HG03520 (cell line): Measurements from ENCODE around the gene LHFPL6.

Experiments
- ATAC-seq: cut with Tn5 transposase; IDR thresholded peaks from one replicate; pipeline ENCODE4 v1.9.1; 2021; ENCODE audit warnings: mild to moderate bottlenecking, moderate library complexity; ENCODE audit not compliant: unreplicated experiment

Gene LHFPL6

DNA sequence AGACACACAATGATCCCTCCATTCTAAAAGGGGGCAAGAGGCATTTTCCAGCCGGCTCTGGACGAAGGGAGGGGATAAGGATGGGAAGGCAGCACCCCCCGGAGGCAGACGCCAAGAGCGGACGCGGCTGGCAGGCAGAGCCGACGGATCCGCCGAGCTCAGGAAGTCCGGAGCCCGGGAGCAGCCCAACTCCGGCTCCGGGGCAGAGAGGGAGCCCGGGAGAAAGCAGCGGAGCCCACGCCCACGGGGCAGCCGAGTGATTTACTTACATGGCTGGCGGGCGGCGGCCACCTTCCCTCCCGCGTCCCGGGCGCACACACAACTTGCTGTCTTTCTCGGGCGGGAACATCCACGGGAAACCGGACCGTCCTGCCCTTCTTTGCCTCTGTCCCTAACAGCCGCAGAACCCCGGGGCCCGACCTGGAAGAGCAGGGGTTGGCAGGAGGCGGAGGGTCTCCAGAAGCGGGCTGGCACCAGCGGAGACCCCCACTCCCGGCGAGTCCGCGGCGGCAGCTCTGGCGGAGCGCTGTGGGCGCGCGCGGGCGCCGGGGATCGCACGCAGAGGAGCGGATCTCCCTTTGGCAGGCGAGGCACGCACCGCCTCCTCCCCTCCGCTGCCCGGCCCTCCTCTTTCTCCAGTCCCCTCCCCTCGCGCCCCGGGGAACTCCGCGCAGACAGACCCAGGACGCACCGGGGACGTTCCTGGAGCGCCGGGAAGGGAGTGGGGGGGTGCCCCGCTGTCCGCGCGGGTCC lies at the start of gene LHFPL6:
TSS of gene LHFPL6 (minus strand) at position 580 of the 753 bp plus-strand sequence.
- ATAC-seq = peak; percentile 92

DNA sequence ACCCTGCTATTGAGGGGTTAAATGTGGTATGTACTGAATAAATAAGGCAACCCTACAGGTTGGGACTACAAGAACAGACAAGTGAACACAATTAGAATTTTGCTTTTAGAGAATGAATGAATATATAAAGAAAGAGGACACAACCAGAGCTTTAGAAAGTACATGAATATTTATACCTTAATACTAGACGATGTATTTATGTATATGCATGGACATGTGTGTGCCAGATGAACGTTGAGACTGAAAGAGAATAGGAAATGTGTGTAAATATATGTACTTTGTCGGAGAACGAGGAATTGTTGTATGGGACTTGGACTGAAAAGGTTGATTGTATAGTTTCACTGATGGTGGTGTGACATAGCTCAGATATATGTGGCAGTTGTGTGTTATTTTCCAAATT lies 43.1 kb upstream of the LHFPL6 start:
- ATAC-seq = no peak

DNA sequence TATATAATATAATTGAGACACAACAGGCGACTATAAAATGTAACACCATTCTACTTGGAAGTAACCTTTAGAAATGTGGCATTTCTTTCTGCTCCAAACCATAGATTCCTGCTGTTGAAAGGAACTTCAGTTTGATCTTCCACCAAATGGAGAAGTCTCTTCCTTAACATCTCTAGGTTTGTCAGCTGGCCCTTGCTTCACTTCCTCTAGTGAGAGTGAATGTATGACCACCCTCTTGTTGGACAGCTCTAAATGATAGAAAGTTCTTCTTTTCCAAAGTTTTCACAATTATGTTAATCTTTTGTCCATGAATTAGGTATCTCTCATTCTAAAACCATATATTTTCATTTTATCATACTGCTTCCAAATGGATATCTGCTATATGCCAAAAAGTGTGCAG lies 38.7 kb upstream of the LHFPL6 start:
- ATAC-seq = no peak

DNA sequence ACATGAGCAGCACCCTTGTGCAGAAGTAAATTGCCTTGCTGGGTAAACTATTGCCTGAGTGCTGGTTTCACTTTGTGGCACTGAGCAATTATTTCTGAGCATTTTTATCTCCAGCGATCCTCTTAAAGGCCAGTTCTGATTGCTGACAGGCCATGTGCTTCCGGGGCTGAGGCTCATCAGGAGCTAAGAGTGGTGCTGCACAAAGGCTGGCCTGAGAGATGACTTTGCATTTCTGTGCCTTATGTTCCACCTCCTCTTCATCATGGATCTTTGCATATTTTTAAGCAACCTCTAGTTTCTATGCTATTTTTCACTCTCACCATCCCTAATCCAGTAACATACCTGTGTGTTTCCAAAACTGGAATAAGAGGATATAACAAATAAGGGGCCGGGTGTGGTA lies 34.9 kb upstream of the LHFPL6 start:
- no peak for ATAC-seq

DNA sequence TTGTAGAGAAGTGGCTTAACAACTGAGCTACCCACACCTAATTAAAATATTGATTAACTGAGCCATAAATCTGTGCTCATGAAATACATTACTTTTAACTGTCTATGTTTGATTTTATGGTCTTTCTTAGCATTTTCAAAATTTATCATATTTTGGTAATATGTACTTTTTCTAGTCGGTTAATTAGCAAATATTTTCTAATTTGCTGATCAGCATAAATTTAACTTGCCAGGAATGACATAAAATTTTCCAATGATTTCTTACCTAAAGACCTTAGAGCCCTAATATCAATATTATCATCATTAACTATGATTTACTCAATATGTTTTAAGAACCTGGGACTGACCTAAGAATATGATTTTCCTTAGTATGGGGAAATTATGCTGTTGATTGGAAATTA lies 32.6 kb upstream of the LHFPL6 start:
- ATAC-seq = no peak

DNA sequence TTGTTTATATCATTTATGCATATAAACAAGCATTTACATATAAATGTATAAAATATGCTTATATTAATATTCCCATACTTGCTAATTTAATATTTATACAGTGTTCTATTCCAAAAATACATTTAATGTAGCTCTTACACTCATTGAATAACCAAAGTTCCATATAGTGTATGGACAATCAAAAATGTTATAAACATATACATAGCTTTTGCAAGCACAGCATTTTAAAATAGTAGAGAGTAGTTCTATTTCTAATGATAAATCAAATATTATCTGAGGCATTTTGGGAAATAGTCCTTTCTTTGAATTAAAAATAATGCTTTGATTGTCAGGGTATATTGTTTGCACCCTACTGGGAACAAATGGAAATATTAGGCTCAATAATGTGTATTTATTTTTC lies 30.0 kb upstream of the LHFPL6 start:
- no peak for ATAC-seq

DNA sequence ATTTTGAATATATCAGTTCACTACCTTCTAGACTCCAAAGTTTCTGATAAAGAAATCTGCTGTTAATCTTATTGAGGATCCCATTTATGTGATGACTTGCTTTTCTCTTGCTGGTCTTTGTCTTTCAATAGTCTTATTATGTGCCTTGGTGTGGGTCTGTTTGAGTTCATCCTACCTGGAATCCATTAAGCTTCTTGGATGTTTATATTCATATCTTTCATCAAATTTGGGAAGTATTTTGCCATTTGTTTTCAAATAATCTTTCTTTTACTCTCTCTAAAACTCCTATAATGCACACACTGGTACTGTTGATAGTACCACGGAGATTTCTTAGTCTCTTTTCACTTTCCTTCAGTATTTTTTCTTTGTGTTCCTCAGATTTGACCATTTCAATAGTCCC lies 28.3 kb upstream of the LHFPL6 start:
- ATAC-seq = no peak

DNA sequence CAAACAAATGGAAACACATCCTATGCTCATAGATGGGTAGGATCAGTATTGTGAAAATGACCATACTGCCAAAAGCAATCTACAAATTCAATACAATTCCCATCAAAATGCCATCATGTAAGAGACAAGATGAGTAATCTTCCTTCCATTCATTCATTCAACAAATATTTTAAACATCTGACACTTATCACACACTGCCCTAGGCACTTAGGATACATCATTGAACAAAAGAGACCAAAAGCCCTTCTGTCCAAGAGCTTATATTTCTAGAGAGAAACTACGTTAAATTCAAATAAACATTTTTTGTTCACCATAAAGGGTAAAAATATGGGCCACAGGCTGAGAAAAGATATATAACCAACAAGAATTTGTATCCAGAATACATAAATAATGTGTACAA lies 20.5 kb upstream of the LHFPL6 start:
- ATAC-seq = no peak

DNA sequence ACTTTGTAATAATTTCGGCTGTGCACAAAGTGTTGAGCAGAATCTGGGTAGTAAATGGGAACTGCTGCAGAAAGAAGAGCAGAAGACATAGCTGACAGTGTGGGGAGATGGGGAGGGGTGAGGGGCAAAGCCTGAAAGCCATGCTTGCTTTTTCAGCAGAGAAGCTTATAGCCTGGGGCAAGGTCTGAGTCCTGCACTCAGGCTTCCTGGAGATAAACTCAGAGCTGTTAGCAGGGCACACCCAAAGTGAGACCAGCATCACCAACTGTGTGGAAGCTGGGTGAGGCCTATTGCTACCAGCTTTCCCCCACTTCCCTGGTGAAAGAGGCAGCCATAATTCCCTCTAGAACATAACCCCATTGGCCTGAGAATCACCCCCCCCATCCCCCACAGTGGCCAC lies 15.6 kb upstream of the LHFPL6 start:
- ATAC-seq = no peak

DNA sequence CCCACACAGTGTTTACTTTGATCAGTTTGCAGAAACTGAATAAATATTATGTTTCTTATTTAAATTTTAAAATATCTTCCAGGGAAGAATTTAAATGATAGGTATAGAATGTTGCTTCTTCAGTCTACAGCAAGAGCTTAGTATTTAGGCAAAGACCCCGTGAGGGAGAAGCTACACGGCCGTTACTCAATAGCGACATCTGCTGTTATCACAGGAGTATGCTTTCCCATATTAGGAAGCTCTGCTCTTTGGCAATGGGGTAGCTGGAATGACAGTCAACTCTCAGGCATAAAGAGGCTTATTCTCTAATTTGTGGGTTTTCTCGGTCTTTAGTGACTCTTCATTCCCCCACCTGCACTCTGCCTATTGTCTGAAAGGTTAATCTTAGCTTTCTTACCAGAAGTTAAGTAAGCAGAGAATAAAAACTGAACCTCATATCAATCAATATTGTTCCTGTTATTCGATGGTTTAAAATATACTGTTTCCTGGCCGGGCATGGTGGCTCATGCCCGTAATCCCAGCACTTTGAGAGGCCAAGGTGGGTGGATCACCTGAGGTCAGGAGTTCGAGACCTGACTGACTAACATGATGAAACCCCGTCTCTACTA lies 13.2 kb upstream of the LHFPL6 start:
- no peak for ATAC-seq

DNA sequence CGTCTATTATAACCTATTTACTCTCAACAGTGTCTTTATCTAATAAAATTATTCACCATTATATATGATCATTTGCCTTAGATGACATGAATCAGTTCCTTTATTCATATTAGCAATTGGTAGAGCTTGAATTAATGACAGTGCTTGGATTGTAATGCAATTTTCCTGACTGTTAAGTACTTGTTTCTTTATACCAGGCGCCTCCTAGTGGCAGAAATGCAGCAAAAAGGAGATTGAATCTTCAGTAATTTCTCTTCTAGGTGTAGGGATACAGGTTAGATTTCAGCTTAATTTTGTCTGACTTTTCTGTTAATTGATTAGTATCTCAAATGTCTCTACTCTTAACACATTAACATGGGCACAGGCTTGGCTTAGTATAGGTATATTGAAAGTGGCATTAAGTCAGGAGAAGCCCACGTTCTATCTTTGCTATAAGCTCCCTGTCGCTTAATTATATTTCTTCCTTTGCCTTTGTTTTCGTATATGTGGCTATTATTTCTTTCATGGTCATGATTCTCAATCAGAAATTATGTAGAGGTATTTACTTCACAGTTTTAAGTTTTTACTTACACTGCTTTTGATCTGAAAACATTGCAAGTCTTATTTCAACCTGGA lies 9.1 kb upstream of the LHFPL6 start:
- no peak for ATAC-seq

DNA sequence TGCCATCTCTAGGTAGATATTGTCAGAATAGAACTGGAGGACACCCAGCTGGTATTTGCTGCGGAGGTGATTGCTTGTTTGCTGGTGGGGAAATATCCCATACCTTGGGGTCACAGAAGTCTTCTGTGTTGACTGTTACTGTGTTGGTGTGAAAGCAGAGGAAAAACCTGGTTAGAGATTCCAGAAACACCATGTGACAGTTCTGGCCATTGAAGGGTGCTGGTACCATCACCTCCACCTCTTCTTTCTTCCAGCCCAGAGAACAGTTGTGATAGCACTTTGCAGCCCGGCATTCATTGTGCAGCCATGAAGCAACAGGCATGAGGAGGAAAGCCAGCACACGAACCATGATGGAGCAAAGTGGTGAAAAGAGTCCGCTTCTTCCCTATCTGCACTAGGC lies 4.9 kb upstream of the LHFPL6 start:
- ATAC-seq = no peak

DNA sequence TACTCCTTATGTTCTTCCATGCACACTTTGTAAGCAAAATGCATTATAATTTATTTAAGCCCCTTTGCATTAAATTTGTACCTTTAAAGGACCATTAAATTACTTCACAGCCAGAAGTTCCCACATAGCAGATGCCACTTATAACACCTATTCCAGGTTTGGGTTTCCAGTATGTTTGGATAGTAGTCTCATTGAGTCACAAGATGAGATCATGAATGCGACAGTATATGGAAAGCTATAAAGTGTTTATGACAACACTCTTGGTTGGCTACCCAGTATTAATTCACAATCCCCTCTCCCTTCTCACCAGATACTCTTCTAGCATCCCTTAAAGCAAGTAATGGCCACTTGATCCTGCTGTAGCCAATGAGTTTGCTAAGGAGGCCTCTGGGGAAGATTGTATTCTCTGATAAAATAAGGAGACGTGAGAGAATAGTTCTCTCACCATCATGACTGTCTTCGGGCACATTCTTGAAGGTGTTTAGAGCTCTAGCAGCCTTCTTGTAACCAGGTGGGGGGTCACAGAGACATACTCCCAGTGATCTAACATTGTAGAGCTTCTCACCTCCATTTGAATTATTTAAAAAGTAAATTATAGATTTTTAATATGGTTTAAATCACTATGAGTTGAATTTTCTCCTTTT lies 2.8 kb upstream of the LHFPL6 start:
- no peak for ATAC-seq

DNA sequence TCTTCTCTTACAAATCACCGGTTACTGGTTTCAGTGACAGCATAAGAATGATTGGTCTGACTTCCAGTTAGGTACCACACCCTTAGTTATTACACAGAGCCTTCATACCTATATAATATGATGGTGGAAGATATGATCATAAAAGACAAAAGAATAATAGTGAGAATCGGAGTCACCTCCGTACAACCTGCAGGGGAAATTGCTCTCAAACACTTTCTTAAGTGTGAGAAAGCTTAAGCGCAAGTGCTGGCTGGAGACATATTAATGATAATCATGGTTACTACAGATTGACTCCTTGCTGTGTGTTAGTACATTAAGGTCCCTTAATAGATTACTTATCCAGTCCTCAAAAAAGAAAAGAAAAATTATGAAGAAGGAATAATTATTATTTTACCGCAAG lies 1.8 kb upstream of the LHFPL6 start:
- no peak for ATAC-seq

DNA sequence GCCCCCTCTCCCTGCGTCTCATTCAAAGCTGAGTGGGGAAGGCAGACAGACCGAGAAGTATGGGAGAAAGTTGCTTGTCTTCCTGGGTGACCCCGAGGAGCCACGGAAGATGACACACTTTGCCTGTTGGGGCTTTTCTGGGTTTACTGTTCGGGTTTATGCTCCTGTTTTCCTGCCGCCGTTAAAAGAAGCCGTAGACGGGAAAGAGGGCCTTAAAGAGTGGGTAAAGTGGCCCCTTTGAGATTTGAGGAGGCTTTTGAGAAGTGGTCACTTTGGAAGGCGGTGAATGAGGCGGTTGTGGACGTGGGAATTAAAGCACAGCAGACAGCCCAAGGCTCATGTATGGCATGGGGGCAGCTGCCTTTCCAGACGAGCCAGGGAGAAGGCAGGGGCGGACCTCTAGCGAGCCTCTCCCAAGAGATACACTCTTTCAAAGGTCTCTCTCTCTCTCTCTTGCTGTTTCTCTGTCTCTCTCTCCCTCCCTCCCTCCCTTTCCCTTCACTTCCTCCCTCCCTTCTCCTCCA lies 493 bp upstream of the LHFPL6 start:
- ATAC-seq = peak; percentile 22

DNA sequence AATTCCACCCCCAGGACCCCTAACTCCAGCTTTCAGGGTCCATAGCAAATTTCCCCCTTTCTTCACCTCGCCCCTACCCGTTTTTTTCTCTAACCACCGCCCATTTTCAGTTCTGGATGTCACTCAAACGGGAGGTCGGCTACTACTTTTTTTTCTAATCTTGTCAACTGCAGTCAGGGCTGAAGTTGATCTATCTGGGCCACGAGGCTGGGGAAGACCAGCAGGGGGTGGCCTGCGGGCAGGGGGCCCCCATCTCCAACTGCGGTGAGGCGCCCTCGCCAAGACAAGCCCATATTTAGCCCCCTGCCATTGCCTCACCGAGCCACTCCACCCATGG lies 748 bp downstream of the LHFPL6 start:
- ATAC-seq = peak; percentile 16

DNA sequence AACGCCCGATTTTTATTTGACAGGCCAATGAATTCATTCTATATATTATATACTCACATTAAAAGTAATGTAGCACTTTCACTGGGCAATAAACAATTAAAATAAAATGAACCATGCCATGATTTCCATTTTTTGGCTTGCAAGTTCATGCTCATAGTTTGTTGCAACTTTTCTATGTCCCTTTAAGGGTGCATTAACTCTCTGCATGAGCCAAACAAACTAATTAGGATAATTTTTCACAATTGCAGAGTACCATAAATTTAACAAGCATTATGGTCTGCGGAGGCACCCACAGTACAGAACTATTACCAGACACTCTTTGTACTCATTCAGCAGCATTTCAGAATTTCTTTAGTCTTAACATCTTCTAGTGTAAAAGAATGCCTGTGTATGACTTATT lies 1.4 kb downstream of the LHFPL6 start:
- no peak for ATAC-seq

DNA sequence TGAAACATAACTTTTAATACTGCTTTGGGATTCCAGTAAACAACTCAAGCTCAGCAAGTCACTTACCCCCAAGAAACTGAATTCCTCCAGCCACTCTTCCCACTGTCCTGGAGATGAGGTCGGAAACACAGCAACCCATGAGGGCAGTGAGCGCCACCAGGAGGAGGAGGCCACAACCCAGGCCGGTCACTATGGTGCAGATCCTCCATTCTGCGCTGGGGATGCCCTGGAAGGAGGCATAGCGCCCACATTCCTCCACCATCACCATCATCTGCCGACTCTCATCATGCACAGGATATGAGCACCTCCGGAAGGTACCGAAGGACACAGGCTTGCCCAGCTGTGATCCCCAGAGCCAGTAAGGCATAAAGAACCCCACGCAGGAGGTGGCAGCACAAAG lies 2.2 kb downstream of the LHFPL6 start:
- ATAC-seq = no peak

DNA sequence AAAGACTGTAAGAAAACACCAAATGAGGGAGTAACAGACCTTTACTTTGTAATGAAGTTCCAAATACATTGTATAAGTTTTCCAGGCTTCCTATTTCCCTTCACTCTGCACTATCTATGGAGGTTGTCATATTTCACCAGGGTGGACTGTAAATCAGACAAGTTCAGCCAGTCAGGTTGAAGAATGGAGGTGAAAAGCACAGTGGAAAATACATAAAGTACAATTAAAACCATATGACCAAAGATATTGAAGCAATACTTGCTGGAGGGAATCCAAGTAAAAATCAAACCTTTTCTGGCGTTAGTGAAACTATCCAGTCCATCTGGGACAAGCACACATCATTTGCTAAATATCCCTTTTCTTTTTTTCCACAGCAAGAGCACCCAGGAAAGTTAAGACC lies 3.2 kb downstream of the LHFPL6 start:
- no peak for ATAC-seq

DNA sequence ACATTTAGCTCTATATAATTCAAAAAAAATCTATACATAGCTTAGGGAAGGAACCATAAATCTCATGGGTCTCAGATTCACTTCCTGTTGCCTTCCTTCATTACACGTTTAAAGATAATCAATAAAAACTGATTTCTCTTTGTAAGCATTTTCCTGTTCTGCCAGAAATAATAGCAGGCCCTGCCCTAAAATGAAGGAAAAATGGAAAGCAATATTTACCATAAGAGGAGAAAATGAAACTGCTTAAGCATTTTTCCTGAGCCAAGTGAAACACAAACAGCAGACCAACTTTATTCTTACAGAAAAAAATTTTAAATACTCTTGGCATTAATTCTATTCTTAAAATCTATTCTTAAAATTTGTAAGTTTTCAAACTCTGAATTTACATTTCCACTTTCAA lies 4.0 kb downstream of the LHFPL6 start:
- no peak for ATAC-seq

DNA sequence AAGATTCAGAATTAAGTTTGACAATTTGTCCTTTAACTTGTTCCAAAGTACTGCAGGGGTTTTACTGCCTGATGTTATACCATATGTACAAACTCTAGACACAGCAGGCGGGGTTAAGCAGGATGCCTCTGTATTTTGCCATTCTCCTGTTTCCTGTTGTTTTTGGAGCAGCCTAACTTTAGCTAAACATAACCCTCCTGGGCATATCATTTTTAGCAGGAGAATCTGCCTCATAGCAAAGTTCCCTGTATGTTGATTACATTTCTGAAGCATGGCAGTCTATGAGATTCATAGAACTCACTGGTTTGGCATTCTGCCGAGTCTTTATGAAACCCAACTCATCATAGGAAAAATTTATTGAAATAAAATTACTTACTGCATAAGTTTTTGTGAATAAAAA lies 5.2 kb downstream of the LHFPL6 start:
- ATAC-seq = no peak

DNA sequence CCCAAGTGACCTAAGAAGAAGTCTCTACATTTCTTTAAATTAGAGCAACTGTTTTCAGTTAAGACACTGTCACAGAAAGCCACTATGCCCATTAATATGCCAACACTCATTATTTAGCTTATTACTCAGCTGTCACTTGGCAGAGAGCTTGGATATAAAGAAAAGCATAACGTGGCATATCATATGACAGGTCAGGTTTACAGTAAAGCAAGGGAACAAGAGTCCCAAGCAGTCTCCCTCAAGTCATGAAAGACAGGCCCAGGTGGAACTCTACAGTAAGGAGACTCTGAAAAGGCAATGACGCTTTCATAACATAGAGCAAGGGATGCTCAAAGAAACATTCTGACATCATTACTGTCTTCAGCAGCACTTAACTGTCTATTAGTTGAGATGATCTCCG lies 6.3 kb downstream of the LHFPL6 start:
- ATAC-seq = no peak
